HFFc6 (cell line): Measurements from ENCODE around the gene CSNK2B. TPM values are rescaled to one million over a fixed set of nuclear protein-coding genes. Genes with fewer than 3 reads are reported as not detected.

ENCODE experiments used
- DNase-seq: peaks from one replicate; pipeline ENCODE4 v3.0.0-alpha.2; 2018
- H3K27ac Mint-ChIP-seq: 2 replicates; pipeline ENCODE4 v1.8.0; 2020; ENCODE audit warnings: mild to moderate bottlenecking, mixed read lengths
- H3K27me3 Mint-ChIP-seq: 2 replicates; pipeline ENCODE4 v1.8.0; 2021; ENCODE audit warnings: mild to moderate bottlenecking, moderate library complexity, mixed read lengths; ENCODE audit not compliant: insufficient read depth
- H3K36me3 Mint-ChIP-seq: 2 replicates; pipeline ENCODE4 v1.8.0; 2021; ENCODE audit warnings: low read depth, mixed read lengths
- H3K4me1 Mint-ChIP-seq: 2 replicates; pipeline ENCODE4 v1.8.0; 2020; ENCODE audit warnings: low read depth, mixed read lengths
- H3K4me3 Mint-ChIP-seq: 2 replicates; pipeline ENCODE4 v1.8.0; 2020; ENCODE audit warnings: mild to moderate bottlenecking, moderate library complexity, mixed read lengths
- H3K9me3 Mint-ChIP-seq: 2 replicates; pipeline ENCODE4 v1.8.0; 2020; ENCODE audit warnings: mild to moderate bottlenecking, mixed read lengths
- CTCF ChIP-seq: fragments of 200-600 bp; sonication (generic); IDR thresholded peaks from 2 replicates; pipeline ENCODE4 v1.5.0; 2021; ENCODE audit warnings: antibody characterized with exemption, mild to moderate bottlenecking
- total RNA-seq, 6 experiments: library from RNA; stranded (reverse); fragmentation: NEBNext Ultra II Directional; extraction: Animal tissue kit (Norgen Biotek cat#: 25700); gene quantifications; 2 replicates in 1 of 6; 3 replicates in 5 of 6; pipeline ENCODE4 v1.2.3, GENCODE V29; 2021

CSNK2B gene
- total RNA-seq, 6 experiments from 2014 or later = 200 to 255 (median 225) TPM

DNA sequence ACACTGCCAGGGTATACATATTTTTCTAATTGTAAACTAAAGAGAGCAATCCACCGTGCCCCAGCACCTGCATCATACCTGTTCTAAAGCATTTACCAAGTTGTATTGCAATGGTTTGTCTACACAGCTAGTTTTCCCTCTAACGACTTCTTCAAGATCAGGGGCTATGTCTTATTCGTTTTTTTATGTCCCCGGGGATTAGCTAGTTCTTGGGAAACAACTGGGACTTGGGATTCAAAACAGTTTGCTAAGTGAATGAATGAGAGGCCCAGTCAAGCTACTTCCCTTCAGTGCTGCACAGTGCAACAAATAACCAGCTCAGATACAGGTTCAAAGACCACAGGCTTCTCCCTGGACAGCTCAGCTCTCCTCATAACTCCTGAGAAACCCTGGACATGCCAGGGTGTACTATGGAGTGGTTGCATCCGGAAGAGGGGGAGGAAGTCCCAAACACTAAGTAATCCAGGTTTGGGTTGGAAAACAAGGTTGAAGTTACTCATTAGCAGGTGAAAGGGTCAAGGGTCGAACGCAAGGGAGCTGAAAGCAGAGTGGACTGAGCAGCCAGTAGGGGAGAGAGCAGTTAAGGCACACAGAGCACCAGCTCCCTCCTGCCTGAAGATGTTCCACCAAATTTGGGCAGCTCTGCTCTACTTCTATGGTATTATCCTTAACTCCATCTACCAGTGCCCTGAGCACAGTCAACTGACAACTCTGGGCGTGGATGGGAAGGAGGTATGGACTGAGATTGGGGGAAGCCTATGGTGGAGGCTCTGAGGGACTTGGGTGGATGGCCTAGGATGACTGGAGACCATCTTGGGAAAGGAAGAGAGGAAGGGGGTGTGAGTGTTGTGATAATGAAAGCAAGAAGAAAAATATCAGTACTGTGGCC, 10.3 kb upstream of the CSNK2B start, which contains the start of gene APOM:
TSS of gene APOM (plus strand) at position 546 of the 889 bp plus-strand sequence. CDS start at position 619, 73 bp downstream.
- Mint-ChIP-seq H3K9me3 (no peaks in the 10 kb centered on the region), H3K36me3 (peaks cover 37% of the 10 kb centered on the region), H3K27ac (peak within 1 kb of the TSS; percentile 28), H3K4me1 (peaks cover 51% of the 10 kb centered on the region), H3K27me3 (peaks cover 3% of the 10 kb centered on the region), H3K4me3 (no peak within 1 kb of the TSS)
- TF ChIP-seq CTCF = no peak
- no peak for DNase-seq

DNA sequence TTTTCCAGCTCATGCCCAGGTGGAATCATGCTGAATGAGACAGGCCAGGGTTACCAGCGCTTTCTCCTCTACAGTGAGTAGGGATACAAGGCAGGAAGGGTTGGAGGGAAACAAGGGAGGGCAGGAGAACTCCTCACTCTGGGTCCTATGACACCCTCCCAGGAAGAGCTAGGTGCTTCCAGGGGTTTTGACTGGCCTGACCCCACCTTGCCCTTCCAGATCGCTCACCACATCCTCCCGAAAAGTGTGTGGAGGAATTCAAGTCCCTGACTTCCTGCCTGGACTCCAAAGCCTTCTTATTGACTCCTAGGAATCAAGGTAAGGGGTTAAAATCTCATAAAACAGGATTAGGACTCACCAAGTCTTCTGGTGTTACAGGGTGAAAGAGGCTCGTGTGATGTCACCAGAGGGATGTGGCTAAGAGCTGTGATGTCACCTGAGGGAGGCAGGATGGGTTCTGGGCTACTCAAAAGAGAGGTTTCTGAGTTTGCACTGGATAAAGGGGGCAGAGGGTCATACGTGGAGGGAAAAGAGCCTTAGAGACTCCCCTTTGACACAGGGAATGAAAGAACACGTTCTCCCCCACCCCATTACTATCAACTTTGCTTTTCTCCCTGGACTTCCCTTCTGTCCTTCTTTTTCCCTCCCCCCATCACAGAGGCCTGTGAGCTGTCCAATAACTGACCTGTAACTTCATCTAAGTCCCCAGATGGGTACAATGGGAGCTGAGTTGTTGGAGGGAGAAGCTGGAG, 8.3 kb upstream of the CSNK2B start:
- Mint-ChIP-seq H3K36me3 (peaks cover 36% of the 10 kb centered on the region), H3K27me3 (no peaks in the 10 kb centered on the region; the same call in none of the 2 replicates), H3K4me3 (peak overlapping the region; percentile 96), H3K27ac (peak overlapping the region; percentile 47), H3K9me3 (no peaks in the 10 kb centered on the region), H3K4me1 (peaks cover 52% of the 10 kb centered on the region)
- no peak for DNase-seq
- TF ChIP-seq CTCF = no peak

- H3K36me3 Mint-ChIP-seq = peaks cover 38% of the 10 kb centered on the region
- H3K4me1 Mint-ChIP-seq = peaks cover 51% of the 10 kb centered on the region
- DNase-seq = no peak
- H3K27me3 Mint-ChIP-seq = no peaks in the 10 kb centered on the region; the same call in 1 of the 2 replicates
- TF ChIP-seq CTCF = no peak
- H3K4me3 Mint-ChIP-seq = peak overlapping the region; percentile 96
- no peaks in the 10 kb centered on the region for H3K9me3 Mint-ChIP-seq
- H3K27ac Mint-ChIP-seq = peak overlapping the region; percentile 45
These were observed 7.7 kb upstream of the CSNK2B start for GRCh38 chr6:31658158-31658688.

GRCh38 chr6:31658983-31659648, 6.8 kb upstream of the CSNK2B start:
- Mint-ChIP-seq H3K27ac (peak overlapping the region; percentile 83; the same call in 1 of the 2 replicates), H3K9me3 (no peaks in the 10 kb centered on the region), H3K27me3 (no peaks in the 10 kb centered on the region; the same call in 1 of the 2 replicates), H3K36me3 (peaks cover 45% of the 10 kb centered on the region), H3K4me1 (peaks cover 60% of the 10 kb centered on the region), H3K4me3 (peak overlapping the region; percentile 96)
- TF ChIP-seq CTCF = no peak
- DNase-seq = no peak
